ENCODE measurements around the gene FABP7.

The FABP7 gene

DNA sequence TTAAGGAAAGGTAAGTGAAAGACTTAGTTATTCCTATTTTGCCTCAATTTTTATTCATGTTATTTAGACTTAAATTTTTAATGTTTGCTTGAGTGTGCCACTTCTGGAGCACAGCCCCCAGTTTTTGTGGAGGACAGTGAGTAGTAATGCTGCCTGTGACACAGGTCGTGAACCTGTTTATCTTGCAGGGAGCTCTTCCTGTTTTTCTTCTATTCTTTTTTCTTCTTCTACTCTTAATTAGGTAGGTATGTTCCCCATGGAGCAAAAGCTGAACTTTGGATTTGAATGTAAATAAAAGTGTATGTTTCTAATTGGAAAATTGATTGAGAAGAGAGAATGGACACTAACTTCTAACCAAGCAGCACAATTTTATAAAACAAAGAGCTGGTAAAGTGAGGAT lies 21.9 kb downstream of the FABP7 start:
- Histone ChIP-seq H3K36me3 (ENCODE audit: control insufficient read depth, insufficient read depth, low read length) (no peaks in the 10 kb centered on the region), H3K4me3 (ENCODE audit: low read length) (no peak overlapping the region), H3K27me3 (ENCODE audit: control insufficient read depth, insufficient read depth, low read length) (no peaks in the 10 kb centered on the region), H3K4me1 (ENCODE audit: control insufficient read depth, insufficient read depth, low read length) (peaks cover 46% of the 10 kb centered on the region), H3K9ac (ENCODE audit: low read length) (no peak overlapping the region), H3K9me3 (ENCODE audit: control insufficient read depth, low read length) (no peaks in the 10 kb centered on the region)

DNA sequence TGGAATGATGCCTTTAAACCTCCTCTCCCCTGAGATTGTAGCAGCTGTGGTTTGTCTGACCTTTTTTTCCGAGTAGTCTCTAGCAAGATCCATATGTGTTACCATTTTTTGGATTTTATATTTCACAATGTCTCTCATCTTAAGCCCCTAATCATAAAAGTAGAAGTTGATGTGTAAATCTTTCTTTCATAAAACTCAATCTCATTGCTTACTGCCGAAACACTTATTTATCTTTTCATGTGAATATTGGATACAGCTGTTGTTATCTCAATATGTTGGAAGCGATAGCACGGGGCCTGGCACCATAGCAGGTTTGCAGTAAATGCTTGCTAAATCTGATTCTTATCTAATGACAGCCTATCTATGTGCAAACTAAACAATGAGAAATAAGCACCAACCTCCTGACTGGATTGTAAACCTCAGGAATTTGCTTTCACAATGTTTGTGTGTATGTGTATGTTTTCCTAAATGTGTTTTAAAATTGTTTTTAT lies 23.7 kb downstream of the FABP7 start:
- H3K9ac ChIP-seq (ENCODE audit: low read length) = no peak overlapping the region
- H3K9me3 ChIP-seq (ENCODE audit: control insufficient read depth, low read length) = no peaks in the 10 kb centered on the region
- no peaks in the 10 kb centered on the region for H3K27me3 ChIP-seq (ENCODE audit: control insufficient read depth, insufficient read depth, low read length)
- H3K4me1 ChIP-seq (ENCODE audit: control insufficient read depth, insufficient read depth, low read length) = peaks cover 35% of the 10 kb centered on the region
- no peaks in the 10 kb centered on the region for H3K36me3 ChIP-seq (ENCODE audit: control insufficient read depth, insufficient read depth, low read length)
- H3K4me3 ChIP-seq (ENCODE audit: low read length) = no peak overlapping the region

DNA sequence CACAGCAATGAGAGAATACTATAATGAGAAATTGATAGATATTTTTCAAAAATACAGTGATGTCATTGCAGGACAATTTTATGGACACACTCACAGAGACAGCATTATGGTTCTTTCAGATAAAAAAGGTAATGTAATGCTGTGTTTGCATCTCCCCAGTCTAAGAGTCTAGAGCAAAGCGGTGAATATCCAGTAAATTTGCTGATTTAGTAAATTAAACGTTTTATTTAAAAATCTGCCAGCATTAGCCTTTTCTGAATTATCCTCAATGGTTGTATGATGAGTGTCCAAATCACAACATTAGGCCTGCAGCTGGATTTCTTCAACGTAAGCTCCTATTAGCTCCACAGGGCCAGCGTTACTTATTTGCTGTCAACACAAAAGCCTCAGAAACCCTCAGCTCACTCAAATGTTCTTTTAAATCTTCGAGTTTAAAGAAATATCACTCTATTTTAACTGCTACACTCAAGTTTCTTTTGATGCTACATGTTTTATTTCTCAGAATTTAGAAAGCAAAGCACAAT lies 25.5 kb downstream of the FABP7 start:
- Histone ChIP-seq H3K9ac (ENCODE audit: low read length) (no peak overlapping the region), H3K27me3 (ENCODE audit: control insufficient read depth, insufficient read depth, low read length) (no peaks in the 10 kb centered on the region), H3K4me1 (ENCODE audit: control insufficient read depth, insufficient read depth, low read length) (peaks cover 27% of the 10 kb centered on the region), H3K4me3 (ENCODE audit: low read length) (no peak overlapping the region), H3K36me3 (ENCODE audit: control insufficient read depth, insufficient read depth, low read length) (no peaks in the 10 kb centered on the region), H3K9me3 (ENCODE audit: control insufficient read depth, low read length) (no peaks in the 10 kb centered on the region)

DNA sequence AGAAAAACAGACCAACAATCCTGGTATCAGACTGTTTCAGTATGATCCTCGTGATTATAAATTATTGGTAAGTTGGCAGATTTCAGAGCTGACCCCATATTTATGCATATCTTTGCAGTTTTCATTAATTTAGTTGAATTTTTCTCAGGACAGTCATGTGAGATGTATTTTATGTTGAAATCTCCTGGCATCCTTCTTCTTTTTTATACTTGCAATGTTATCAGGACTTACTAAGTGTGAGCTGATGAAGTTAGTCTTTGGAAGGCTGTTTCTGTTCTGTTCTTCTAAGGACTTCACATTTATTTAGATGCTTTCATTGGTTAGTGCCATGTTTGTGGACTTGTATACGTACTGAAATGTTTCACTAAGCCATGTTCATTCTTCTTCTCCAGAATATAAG lies 26.8 kb downstream of the FABP7 start:
- no peaks in the 10 kb centered on the region for H3K36me3 ChIP-seq (ENCODE audit: control insufficient read depth, insufficient read depth, low read length)
- H3K9me3 ChIP-seq (ENCODE audit: control insufficient read depth, low read length) = no peaks in the 10 kb centered on the region
- H3K4me1 ChIP-seq (ENCODE audit: control insufficient read depth, insufficient read depth, low read length) = peaks cover 23% of the 10 kb centered on the region
- no peak overlapping the region for H3K9ac ChIP-seq (ENCODE audit: low read length)
- no peaks in the 10 kb centered on the region for H3K27me3 ChIP-seq (ENCODE audit: control insufficient read depth, insufficient read depth, low read length)
- no peak overlapping the region for H3K4me3 ChIP-seq (ENCODE audit: low read length)

DNA sequence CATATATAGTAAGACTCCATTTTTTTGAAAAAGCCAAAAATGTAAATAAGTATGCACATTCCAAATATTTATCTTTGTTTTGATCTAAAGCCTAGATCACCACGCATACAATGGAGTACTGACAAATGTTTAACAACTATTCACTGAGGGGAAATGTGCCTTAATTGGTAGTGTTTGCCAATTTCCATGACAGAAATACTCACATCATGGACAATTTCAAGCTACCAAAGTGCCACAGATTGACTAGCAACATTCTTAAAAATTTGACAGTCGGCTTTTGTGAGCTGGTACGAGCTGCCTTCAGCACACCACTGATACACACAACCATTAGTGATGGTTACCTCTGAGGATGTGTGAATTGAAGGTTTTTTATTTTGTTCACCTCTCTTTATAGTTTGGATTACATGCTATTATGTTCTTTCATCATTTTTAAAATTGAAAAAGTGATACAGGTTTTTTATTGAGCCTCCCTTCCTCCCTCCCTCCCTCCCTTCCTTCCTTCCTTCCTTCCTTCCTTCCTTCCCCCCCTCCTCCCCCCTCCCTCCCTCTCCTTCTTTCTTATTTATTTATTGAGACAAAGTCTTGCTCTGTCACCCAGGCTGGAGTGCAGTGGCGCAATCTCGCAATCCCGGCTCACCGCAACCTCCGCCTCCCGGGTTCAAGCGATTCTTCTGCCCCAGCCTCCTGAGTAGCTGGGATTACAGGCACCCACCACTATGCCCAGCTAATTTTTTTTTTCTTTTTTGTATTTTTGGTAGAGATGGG lies 28.8 kb downstream of the FABP7 start:
- H3K9ac ChIP-seq (ENCODE audit: low read length) = no peak overlapping the region
- H3K4me1 ChIP-seq (ENCODE audit: control insufficient read depth, insufficient read depth, low read length) = peaks cover 11% of the 10 kb centered on the region
- H3K36me3 ChIP-seq (ENCODE audit: control insufficient read depth, insufficient read depth, low read length) = no peaks in the 10 kb centered on the region
- H3K9me3 ChIP-seq (ENCODE audit: control insufficient read depth, low read length) = no peaks in the 10 kb centered on the region
- H3K4me3 ChIP-seq (ENCODE audit: low read length) = no peak overlapping the region
- H3K27me3 ChIP-seq (ENCODE audit: control insufficient read depth, insufficient read depth, low read length) = no peaks in the 10 kb centered on the region

DNA sequence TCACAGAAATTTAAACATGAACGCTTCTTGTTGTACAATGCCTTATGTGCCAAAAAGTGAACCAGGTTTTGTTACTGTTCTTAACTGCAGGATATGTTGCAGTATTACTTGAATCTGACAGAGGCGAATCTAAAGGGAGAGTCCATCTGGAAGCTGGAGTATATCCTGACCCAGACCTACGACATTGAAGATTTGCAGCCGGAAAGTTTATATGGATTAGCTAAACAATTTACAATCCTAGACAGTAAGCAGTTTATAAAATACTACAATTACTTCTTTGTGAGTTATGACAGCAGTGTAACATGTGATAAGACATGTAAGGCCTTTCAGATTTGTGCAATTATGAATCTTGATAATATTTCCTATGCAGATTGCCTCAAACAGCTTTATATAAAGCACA lies 29.5 kb downstream of the FABP7 start:
- peaks cover 9% of the 10 kb centered on the region for H3K4me1 ChIP-seq (ENCODE audit: control insufficient read depth, insufficient read depth, low read length)
- no peak overlapping the region for H3K9ac ChIP-seq (ENCODE audit: low read length)
- no peak overlapping the region for H3K4me3 ChIP-seq (ENCODE audit: low read length)
- no peaks in the 10 kb centered on the region for H3K27me3 ChIP-seq (ENCODE audit: control insufficient read depth, insufficient read depth, low read length)
- H3K9me3 ChIP-seq (ENCODE audit: control insufficient read depth, low read length) = no peaks in the 10 kb centered on the region
- no peaks in the 10 kb centered on the region for H3K36me3 ChIP-seq (ENCODE audit: control insufficient read depth, insufficient read depth, low read length)

DNA sequence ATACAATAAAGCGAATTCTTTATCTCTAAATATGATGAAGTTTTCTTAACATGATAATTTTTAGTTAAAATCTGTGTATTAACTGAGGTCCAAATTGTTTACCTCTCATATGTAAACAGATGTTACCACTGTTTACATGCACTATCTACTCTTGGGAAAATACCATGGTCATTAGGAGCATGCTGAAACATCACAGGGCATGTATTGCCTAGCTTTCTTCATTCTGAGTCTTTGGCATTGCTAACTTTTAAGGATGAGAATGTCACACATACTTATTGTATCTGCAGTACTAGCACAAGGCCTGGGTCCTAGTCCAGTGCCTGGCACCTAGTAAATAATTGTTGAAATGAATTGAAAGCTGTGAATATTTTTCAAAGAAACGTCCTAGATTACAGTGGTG lies 30.2 kb downstream of the FABP7 start:
- no peaks in the 10 kb centered on the region for H3K27me3 ChIP-seq (ENCODE audit: control insufficient read depth, insufficient read depth, low read length)
- H3K4me1 ChIP-seq (ENCODE audit: control insufficient read depth, insufficient read depth, low read length) = peaks cover 9% of the 10 kb centered on the region
- no peaks in the 10 kb centered on the region for H3K9me3 ChIP-seq (ENCODE audit: control insufficient read depth, low read length)
- no peak overlapping the region for H3K4me3 ChIP-seq (ENCODE audit: low read length)
- H3K9ac ChIP-seq (ENCODE audit: low read length) = no peak overlapping the region
- H3K36me3 ChIP-seq (ENCODE audit: control insufficient read depth, insufficient read depth, low read length) = no peaks in the 10 kb centered on the region

DNA sequence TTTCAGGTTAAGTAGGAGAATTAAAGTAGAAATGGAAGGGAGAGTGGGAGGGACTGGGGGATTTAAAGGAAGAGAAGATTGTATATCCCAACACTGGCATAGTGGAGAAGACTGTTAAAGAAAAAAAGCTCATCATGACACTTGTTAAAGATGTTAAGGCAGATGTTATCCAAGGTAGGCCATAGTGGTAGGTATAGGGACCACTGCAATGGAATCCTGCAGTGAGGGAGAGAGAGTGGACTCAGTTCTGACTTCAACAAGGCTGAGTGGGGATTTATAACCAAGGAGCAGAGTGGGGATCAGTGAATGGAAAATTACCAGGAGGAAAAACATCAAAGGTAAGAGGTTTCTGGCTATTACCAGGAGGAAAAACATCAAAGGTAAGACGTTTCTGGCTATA lies 30.7 kb downstream of the FABP7 start:
- Histone ChIP-seq H3K27me3 (ENCODE audit: control insufficient read depth, insufficient read depth, low read length) (no peaks in the 10 kb centered on the region), H3K4me1 (ENCODE audit: control insufficient read depth, insufficient read depth, low read length) (peaks cover 9% of the 10 kb centered on the region), H3K9me3 (ENCODE audit: control insufficient read depth, low read length) (no peaks in the 10 kb centered on the region), H3K9ac (ENCODE audit: low read length) (no peak overlapping the region), H3K36me3 (ENCODE audit: control insufficient read depth, insufficient read depth, low read length) (no peaks in the 10 kb centered on the region), H3K4me3 (ENCODE audit: low read length) (no peak overlapping the region)

DNA sequence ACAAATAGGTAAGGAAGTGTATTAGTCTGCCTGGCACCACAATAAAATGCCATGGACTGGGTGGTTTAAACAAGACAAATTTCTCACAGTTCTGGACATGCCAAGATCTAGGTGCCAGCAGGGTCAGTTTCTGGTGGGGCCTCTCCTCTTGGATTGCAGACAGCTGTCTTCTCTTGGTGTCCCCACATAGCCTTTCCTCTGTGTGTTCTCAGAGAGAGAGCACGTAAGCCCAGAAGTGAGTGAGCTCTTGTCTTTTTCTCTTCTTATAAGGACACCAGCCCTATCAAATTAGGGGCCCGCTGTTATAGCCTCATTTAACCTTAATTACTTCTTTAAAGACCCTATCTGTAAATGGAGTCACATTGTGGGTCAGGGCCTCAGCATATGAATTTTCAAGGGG lies 37.8 kb downstream of the FABP7 start:
- no peaks in the 10 kb centered on the region for H3K9me3 ChIP-seq (ENCODE audit: control insufficient read depth, low read length)
- no peaks in the 10 kb centered on the region for H3K36me3 ChIP-seq (ENCODE audit: control insufficient read depth, insufficient read depth, low read length)
- no peak overlapping the region for H3K4me3 ChIP-seq (ENCODE audit: low read length)
- no peak overlapping the region for H3K9ac ChIP-seq (ENCODE audit: low read length)
- no peaks in the 10 kb centered on the region for H3K27me3 ChIP-seq (ENCODE audit: control insufficient read depth, insufficient read depth, low read length)
- H3K4me1 ChIP-seq (ENCODE audit: control insufficient read depth, insufficient read depth, low read length) = no peaks in the 10 kb centered on the region

DNA sequence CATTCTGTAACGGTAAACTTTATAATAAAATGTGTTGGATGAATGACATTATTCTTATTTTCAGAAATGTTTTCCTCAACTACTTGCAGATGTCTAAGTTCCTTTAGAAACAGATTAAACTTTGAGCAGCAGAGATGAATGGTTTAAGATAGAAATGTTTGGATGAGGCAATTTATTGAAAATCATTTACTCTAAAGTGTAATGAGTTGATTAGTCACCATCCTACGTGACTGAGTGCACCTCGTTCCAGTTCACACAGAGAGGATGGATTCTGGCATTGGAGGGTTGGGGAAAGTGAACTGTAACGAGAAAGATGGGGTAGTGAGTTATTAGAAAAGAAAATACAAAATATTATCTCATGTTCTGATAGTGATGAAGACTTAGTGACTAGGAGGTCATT lies 38.2 kb downstream of the FABP7 start:
- no peaks in the 10 kb centered on the region for H3K9me3 ChIP-seq (ENCODE audit: control insufficient read depth, low read length)
- H3K9ac ChIP-seq (ENCODE audit: low read length) = no peak overlapping the region
- H3K4me3 ChIP-seq (ENCODE audit: low read length) = no peak overlapping the region
- no peaks in the 10 kb centered on the region for H3K27me3 ChIP-seq (ENCODE audit: control insufficient read depth, insufficient read depth, low read length)
- H3K4me1 ChIP-seq (ENCODE audit: control insufficient read depth, insufficient read depth, low read length) = no peaks in the 10 kb centered on the region
- H3K36me3 ChIP-seq (ENCODE audit: control insufficient read depth, insufficient read depth, low read length) = no peaks in the 10 kb centered on the region

DNA sequence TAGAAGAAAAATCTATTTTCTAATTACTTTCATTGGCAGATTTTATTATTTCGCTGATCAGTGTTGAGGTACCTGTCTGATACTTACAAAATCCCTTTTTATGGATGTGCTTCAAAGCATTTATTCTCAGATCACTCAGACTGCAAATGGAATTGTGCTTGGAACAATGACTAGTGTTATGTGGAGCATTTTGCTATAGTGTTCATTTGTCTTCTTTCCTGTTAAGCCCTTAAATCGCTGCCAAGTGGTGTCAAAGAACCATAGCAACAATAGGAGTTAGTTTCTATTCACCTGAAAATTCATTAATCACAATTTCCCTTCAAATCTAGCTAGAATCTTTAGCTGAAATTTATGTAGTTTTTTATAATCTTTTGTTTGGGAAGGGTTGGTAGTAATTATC lies 39.4 kb downstream of the FABP7 start:
- Histone ChIP-seq H3K9ac (ENCODE audit: low read length) (no peak overlapping the region), H3K4me3 (ENCODE audit: low read length) (no peak overlapping the region), H3K9me3 (ENCODE audit: control insufficient read depth, low read length) (no peaks in the 10 kb centered on the region), H3K27me3 (ENCODE audit: control insufficient read depth, insufficient read depth, low read length) (no peaks in the 10 kb centered on the region), H3K36me3 (ENCODE audit: control insufficient read depth, insufficient read depth, low read length) (no peaks in the 10 kb centered on the region), H3K4me1 (ENCODE audit: control insufficient read depth, insufficient read depth, low read length) (no peaks in the 10 kb centered on the region)

DNA sequence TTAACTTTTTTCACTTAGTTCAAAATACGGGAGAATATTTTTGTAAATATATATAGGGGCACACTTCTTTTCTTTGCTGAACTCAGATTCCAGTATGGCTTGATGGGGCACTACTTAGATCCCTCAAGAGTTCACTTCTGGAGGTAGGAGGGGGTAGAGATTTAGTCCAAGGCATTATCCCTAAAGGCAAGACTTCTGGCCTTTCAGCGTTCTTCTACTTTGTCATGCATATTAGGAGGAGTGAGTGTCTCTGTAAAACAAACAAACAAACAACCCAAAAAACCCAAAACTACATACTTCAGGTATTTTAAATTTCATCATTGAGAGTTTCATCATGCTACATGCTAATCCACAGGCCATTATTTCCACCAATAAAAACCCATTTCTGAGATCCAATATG lies 41.6 kb downstream of the FABP7 start:
- Histone ChIP-seq H3K27me3 (ENCODE audit: control insufficient read depth, insufficient read depth, low read length) (no peaks in the 10 kb centered on the region), H3K9ac (ENCODE audit: low read length) (no peak overlapping the region), H3K36me3 (ENCODE audit: control insufficient read depth, insufficient read depth, low read length) (no peaks in the 10 kb centered on the region), H3K4me1 (ENCODE audit: control insufficient read depth, insufficient read depth, low read length) (no peaks in the 10 kb centered on the region), H3K4me3 (ENCODE audit: low read length) (no peak overlapping the region), H3K9me3 (ENCODE audit: control insufficient read depth, low read length) (no peaks in the 10 kb centered on the region)

Measured in mucosa of stomach (tissue), 1 donor.